BJ (cell line): ENCODE measurements around the gene SDCBP2. TPM values are rescaled to one million over a fixed set of nuclear protein-coding genes. Genes with fewer than 3 reads are reported as not detected.

Source experiments
- CTCF ChIA-PET: fragments of 350-600 bp; formaldehyde crosslinking; extraction: SDS; loops from one replicate; lab custom pipeline; 2021; ENCODE audit warnings: antibody characterized with exemption, inconsistent platforms; lab: Yijun Ruan, JAX
- POLR2A ChIA-PET: fragments of 300-600 bp; sonication (Branson Sonifier 250); formaldehyde crosslinking; extraction: SDS; loops from one replicate; lab custom pipeline; 2021; ENCODE audit warnings: antibody characterized with exemption; lab: Charles Lee
- DNase-seq: peaks from one replicate; pipeline ENCODE4 v3.0.0-alpha.2; 2011; ENCODE audit warnings: low read depth
- H3K27me3 ChIP-seq: 2 replicates; pipeline ENCODE4 v1.6.0; 2011; ENCODE audit warnings: low read length; ENCODE audit not compliant: control insufficient read depth, insufficient read depth
- H3K36me3 ChIP-seq: 2 replicates; pipeline ENCODE4 v1.5.1; 2011; ENCODE audit warnings: low read length; ENCODE audit not compliant: control insufficient read depth, insufficient read depth
- H3K4me3 ChIP-seq: 2 replicates; pipeline ENCODE4 v1.5.1; 2011; ENCODE audit warnings: low read depth, mild to moderate bottlenecking, control low read depth, low read length
- CTCF ChIP-seq: IDR thresholded peaks from 2 replicates; pipeline ENCODE4 v1.5.1; 2011; ENCODE audit warnings: low read depth, mild to moderate bottlenecking, control low read depth, inconsistent platforms, low read length, moderate library complexity; ENCODE audit not compliant: insufficient read depth
- polyA plus RNA-seq: library from polyadenylated mRNA; depleted of rRNA; stranded (reverse); fragments of >200 nt; gene quantifications from 2 replicates; pipeline ENCODE4 v1.2.3, GENCODE V29; 2011

Gene SDCBP2
- polyA plus RNA-seq, 1 experiment = 6.2 TPM

GRCh38 chr20:1322511-1323245 is 6.3 kb downstream of the SDCBP2 start:
- Histone ChIP-seq H3K4me3 (no peak overlapping the region), H3K36me3 (no peaks in the 10 kb centered on the region), H3K27me3 (no peaks in the 10 kb centered on the region)
- no peak for TF ChIP-seq CTCF
- POLR2A ChIA-PET = interaction anchor here (0.8 kb wide), 1 partner anchor 80 kb away, joined by 3 read pairs; no protein-coding TSS in a partner anchor
- CTCF ChIA-PET = interaction anchor here (0.8 to 3.9 kb wide), 7 partner anchors 10 to 128 kb away, joined by 3 to 21 read pairs (median 5); no protein-coding TSS in a partner anchor
- DNase-seq = peak; percentile 73

GRCh38 chr20:1321654-1321939 is 7.3 kb downstream of the SDCBP2 start:
- ChIA-PET POLR2A (no interaction called here), CTCF (interaction anchor here (0.7 to 3.9 kb wide), 4 partner anchors 8 to 116 kb away, joined by 3 to 21 read pairs (median 8); no protein-coding TSS in a partner anchor)
- Histone ChIP-seq H3K4me3 (no peak overlapping the region), H3K27me3 (no peaks in the 10 kb centered on the region), H3K36me3 (no peaks in the 10 kb centered on the region)
- no peak for TF ChIP-seq CTCF
- no peak for DNase-seq

GRCh38 chr20:1320902-1321653 is 7.9 kb downstream of the SDCBP2 start:
- Histone ChIP-seq H3K36me3 (no peaks in the 10 kb centered on the region), H3K27me3 (no peaks in the 10 kb centered on the region), H3K4me3 (no peak overlapping the region)
- ChIA-PET CTCF (interaction anchor here (0.5 to 2.7 kb wide), 3 partner anchors 8 to 197 kb away, joined by 3 to 10 read pairs (median 4); no protein-coding TSS in a partner anchor), POLR2A (no interaction called here)
- no peak for DNase-seq
- no peak for TF ChIP-seq CTCF

- no peak for DNase-seq
- no peaks in the 10 kb centered on the region for H3K27me3 ChIP-seq
- ChIA-PET CTCF (interaction anchor here (1.7 kb wide), 1 partner anchor 117 kb away, joined by 7 read pairs; no protein-coding TSS in a partner anchor), POLR2A (no interaction called here)
- no peaks in the 10 kb centered on the region for H3K36me3 ChIP-seq
- H3K4me3 ChIP-seq = no peak overlapping the region
- TF ChIP-seq CTCF = no peak
These were observed 8.9 kb downstream of the SDCBP2 start for GRCh38 chr20:1320016-1320415.

GRCh38 chr20:1319462-1319861 is 9.5 kb downstream of the SDCBP2 start:
- Histone ChIP-seq H3K27me3 (no peaks in the 10 kb centered on the region), H3K4me3 (no peak overlapping the region), H3K36me3 (no peaks in the 10 kb centered on the region)
- POLR2A ChIA-PET = no interaction called here
- CTCF ChIA-PET = interaction anchor here (0.7 to 1.7 kb wide), 3 partner anchors 116 to 120 kb away, joined by 3 to 7 read pairs (median 3); no protein-coding TSS in a partner anchor
- no peak for TF ChIP-seq CTCF
- DNase-seq = no peak
